HL-60/S4 treated with retinoic acid at 250 ng/mL for 4 days and 3 days (cell line): ENCODE results near the gene CCDC51.

Experiments
- in situ Hi-C: fragments of 300-500 bp; cut with MboI; formaldehyde crosslinking; loops from 2 replicates; pipeline ENCODE4 v1.7.0; 2022; ENCODE audit warnings: low sequenced_read_pairs

Gene CCDC51

DNA sequence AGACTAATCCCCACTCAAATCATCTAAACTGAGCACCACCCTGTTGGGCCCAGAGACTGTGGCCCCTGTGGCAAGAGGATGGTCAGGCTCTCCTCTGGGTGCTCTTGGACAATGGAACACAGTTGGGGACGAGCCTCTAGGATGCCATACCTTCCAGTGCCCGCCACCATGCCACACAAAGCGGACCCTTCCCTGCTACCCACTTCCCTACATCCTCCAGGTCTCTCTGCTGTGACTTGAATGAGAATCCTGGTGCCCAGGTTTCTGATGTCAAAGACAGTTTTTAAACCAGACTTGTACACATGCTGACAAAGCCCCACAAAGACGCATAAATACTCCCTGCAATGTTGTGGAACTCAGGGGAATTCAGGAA lies 4.7 kb downstream of the CCDC51 start:
- in situ Hi-C loops: loop anchor here (10.0 kb wide), 1 partner anchor 170 kb away; no protein-coding TSS in a partner anchor

DNA sequence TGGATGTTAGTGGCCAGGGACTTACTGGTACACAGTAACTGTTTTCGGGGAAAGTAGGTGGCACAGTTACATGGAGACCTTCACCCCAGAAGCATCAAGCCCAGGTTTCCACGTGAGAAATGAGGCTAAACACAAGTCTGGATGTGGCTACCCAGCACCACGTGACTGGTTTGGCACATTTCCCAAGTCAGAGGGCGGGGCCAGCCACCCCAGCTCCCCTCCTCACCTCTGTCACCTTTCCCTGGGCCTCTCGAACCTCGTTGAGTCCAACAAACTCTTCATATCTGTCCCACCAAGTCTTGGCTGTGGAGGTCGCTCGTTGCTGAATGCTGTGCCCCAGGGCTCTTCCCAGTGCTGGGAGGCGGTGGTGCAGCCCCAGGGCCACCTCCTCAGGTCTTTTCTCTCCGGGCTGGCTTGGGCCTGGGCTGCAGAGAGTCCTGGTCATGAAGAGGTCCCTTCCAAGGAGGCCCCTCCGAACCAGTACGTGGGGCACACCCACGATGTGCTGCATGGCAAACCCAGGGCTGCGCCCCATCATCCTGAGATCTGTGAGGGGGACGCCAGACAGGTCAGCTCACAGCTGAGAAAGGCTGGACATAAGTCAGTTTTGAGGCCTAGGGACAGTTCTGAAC lies 5.2 kb downstream of the CCDC51 start:
- in situ Hi-C loops: loop anchor here (10.0 kb wide), 1 partner anchor 170 kb away; no protein-coding TSS in a partner anchor

DNA sequence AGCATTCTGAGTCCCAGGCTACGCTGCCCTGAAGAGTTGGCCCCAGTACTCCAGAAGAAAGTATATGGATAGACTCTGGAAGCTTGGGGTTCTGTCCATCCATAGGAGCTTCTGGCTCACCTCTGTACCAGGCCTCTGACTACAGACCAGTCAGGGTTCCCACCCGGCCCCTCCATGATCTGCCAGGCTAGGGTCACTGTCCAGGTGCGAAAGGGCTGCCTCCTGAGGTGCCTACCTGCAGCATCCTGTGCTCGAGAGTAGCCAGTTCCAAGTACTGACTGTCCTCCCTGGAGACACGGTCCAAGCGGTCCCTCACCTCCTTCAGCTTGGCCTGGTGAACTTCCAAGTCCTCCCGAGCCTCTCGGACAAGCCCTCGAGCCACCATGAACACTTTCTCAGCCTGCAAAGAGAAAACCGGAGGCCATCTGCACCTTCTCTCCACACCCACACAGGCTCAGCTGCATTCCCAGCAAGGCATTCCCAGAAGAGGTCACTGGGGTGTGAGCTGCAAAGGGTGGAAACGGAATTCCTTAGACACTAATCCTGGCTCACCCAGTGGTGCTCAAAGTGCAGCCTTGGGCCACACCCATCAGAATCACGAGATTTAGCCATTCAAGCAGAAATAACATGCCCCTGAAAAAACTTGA lies 6.3 kb downstream of the CCDC51 start:
- in situ Hi-C loops: loop anchor here (10.0 kb wide), 1 partner anchor 169 kb away; no protein-coding TSS in a partner anchor

- in situ Hi-C loops: loop anchor here (10.0 kb wide), 1 partner anchor 168 kb away; no protein-coding TSS in a partner anchor
Measured at GRCh38 chr3:48432411-48433371, 7.2 kb downstream of the CCDC51 start.

GRCh38 chr3:48431224-48432029 lies 8.5 kb downstream of the CCDC51 start:
- in situ Hi-C loops: loop anchor here (10.0 kb wide), 1 partner anchor 167 kb away; no protein-coding TSS in a partner anchor

GRCh38 chr3:48430708-48431101 lies 9.2 kb downstream of the CCDC51 start:
- in situ Hi-C loops: loop anchor here (10.0 kb wide), 1 partner anchor 166 kb away; no protein-coding TSS in a partner anchor

DNA sequence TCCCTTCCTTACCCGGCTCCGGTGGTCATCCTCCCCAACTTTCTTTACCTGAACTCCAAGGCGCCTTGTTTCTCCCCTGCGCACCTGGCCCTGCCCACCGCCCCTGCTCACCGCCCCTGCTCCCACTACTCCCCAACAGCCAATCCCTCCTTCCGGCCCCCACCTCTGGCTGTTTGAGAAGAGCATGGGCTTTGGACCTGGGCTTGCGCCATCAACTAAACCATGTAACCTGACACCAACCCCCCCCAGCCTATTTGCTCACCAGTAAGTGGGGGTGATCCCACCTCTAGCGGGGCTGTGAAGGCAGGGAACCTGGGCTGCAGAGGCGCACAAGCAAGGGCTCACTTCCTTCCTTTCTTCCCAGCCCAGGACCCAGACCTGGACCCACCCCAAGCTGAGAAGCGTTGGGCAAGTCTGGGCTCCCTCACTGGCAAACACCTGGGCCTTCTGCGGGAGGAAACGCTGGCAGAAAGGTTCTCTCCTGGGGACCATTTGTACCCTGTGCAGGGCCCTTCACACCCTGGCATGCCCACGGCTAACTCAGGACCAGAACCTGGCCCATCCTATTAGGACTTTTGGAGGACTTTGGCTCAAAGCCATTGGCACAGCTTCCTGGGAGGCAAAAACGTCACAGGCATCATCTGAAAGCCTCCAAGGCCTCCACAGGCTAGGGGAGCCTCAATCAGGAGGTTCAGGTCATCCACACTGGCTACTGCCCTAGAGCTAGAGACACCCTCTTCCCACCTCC lies 9.8 kb downstream of the CCDC51 start, which contains the start of gene PLXNB1:
PLXNB1 (minus strand) TSS at position 127 of the 748 bp plus-strand sequence. CDS start 5,475 bp downstream, outside the sequence.
- in situ Hi-C loops: loop anchor here (10.0 kb wide), 1 partner anchor 165 kb away; no protein-coding TSS in a partner anchor

GRCh38 chr3:48429317-48429959 lies 10.5 kb downstream of the CCDC51 start:
- in situ Hi-C loops: no loop called here

DNA sequence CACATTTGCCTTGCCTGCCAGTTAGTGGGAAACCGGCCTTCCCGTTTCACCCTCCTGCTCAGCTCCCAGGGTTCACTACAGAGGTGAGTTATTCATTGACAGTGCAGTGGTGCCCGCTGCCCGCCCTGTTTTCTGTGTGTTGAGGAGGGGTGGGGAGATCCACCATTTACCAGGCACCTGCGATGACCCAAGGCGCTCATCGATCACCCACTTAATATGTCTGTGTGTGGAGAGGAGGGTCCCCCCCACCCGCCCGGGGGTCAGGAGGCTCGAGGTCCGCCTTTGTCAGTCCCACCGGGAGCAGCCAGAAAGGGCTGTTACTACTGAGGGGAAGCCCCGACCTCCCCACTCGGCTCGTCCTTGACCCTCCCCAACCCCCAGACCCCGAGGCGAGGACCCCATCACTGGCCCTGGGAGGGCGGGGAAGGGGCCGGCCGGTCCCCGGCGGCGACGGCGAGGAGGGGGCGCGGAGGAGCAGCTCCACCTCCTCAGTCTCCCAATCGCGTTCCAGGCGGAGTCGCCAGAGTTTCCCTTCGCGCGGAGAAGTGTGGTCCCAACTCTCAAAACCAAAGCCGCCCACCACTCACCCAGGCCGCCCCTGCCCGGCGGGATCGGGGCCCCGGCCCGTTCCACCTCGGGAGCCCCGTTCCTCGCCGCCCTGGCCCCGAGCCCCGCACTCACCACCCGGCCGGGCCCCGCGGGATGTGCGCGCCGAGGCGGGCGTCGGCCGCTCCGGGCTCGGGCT lies 11.2 kb downstream of the CCDC51 start:
- in situ Hi-C loops: no loop called here

- in situ Hi-C loops: no loop called here
Measured at GRCh38 chr3:48428088-48428571, 11.8 kb downstream of the CCDC51 start.

DNA sequence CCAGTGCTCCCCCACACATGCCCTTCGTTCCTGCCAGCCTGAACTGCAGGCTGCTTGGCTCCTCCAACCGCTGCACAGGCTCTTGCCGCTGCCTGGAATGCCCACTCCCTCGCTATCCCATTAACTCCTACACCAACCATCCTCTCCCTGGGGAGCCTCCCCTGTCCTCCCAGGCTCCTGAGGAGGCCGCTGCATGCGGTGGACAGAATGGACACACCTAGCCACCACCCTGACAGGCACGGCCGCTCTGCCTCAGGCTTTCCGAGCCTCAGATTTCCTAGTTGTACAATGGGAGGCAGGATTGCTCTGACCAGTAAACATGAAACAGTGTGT lies 12.3 kb downstream of the CCDC51 start:
- in situ Hi-C loops: no loop called here

DNA sequence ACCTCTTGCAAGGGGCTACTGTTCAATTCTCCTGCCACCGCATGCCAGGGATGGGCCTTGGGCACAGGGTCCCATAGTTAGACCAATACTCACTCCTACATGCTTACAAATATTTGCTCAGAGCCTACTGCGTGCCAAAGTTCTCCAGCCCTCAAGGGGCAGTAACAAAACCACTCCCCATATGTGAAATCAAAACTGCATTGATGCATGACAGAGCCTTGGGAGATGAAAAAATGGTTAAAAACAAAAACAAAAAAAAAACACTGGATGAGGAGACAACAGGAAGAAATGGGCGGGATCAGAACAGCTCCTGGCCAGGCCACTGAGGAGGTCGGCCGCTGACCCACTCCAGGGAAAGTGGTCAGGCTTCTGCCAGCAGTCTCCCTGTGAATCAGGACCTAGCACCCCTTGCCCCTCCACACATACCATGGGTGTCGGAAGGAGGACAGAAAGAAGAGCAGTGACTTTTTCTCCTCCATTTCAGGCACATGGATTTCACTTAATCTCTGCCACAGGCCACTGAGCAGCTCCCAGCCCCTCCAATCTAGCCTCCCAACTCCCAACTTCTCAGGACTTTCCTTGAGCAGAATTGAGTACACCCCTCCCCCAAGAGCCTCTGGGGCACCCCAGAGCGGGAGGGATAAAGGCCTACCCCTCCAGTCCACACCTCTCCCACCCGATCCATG lies 12.8 kb downstream of the CCDC51 start:
- in situ Hi-C loops: no loop called here

- in situ Hi-C loops: no loop called here
Measured at GRCh38 chr3:48426401-48426909, 13.5 kb downstream of the CCDC51 start.

GRCh38 chr3:48425281-48425812 lies 14.6 kb downstream of the CCDC51 start:
- in situ Hi-C loops: no loop called here

GRCh38 chr3:48423883-48424695 lies 15.8 kb downstream of the CCDC51 start:
- in situ Hi-C loops: no loop called here

DNA sequence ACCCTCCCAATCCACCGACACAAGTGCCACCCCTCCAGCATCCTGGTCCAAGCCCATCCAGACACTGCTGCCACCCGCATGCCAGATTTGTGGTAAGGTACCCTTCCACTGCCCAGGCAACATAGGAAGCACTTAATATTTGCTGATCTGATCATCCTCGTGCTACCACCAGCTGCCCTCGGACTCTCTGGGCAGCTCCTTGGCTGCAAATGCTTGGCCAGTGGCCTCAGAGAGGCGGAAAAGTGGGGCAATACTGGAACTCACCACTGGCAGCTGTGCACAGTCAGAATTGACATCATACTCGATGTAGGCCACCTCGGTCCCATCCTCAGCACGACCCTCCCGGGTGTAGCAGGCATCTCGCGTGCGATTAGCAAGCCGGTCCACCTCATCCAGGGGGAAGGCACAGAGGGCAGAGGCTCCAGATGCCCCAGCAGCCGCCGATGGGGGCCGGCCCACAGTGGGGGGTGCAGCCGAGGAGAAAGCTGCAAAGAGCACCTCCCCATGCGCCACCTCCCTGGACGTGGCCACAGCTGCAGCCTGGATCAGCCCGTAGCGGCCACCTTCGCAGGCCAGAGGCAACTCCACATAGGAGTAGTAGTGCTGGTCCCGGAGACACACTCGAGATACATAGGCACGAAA lies 16.6 kb downstream of the CCDC51 start:
- in situ Hi-C loops: no loop called here
